Caki2 (cell line): Measurements from ENCODE around the gene CCDC33. TPM values are rescaled to one million over a fixed set of nuclear protein-coding genes. Genes with fewer than 3 reads are reported as not detected.
A peak's percentile ranks its signal among the peaks of the same experiment; 100 is the strongest.

Source experiments
- DNase-seq: peaks from one replicate; pipeline ENCODE4 v3.0.0-alpha.2; 2015; ENCODE audit warnings: low read depth
- in situ Hi-C: cut with HindIII; loops from 2 replicates; pipeline ENCODE4 v1.10.0; 2016; ENCODE audit warnings: low sequenced_read_pairs, low pct_unique_long_range_greater_than_20kb, mixed read lengths
- total RNA-seq: library from RNA; depleted of rRNA; stranded (reverse); fragments of >200 nt; shearing (Covaris generic); gene quantifications from 2 replicates; pipeline ENCODE4 v1.2.3, GENCODE V29; 2014; ENCODE audit warnings: low replicate concordance

CCDC33 gene
- total RNA-seq, 1 experiment from 2014 or later: 0.84 TPM

DNA sequence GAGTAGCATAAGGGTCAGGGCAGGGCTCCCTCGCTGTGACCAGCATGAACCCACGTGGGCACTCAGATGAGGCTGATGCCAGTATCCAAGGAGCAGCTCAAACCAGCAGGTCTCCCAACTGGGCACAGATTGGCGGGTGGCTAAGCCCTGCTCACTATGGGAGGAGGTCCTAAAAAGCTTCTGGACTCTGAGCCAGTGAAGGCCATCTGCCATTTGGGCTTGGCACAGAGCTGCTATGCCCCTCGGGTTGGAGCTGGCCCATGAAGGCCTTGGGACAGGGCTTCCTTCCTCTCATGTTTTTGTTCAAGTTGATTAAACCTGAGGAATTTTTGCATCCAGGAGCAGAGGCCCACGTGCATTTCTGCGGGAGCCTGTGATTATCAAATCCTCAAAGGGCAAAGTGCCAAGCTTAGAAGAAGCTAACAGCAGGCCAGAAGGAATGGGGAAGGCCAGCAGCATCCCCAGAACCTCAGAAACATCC is 29.3 kb upstream of the CCDC33 start:
- peak; percentile 94 for DNase-seq
- in situ Hi-C loops: no loop called here

GRCh38 chr15:74207652-74208440 is 28.3 kb upstream of the CCDC33 start:
- in situ Hi-C loops: no loop called here
- DNase-seq: no peak

- in situ Hi-C loops: no loop called here
- no peak for DNase-seq
Measured at GRCh38 chr15:74208496-74208895, 27.6 kb upstream of the CCDC33 start.

DNA sequence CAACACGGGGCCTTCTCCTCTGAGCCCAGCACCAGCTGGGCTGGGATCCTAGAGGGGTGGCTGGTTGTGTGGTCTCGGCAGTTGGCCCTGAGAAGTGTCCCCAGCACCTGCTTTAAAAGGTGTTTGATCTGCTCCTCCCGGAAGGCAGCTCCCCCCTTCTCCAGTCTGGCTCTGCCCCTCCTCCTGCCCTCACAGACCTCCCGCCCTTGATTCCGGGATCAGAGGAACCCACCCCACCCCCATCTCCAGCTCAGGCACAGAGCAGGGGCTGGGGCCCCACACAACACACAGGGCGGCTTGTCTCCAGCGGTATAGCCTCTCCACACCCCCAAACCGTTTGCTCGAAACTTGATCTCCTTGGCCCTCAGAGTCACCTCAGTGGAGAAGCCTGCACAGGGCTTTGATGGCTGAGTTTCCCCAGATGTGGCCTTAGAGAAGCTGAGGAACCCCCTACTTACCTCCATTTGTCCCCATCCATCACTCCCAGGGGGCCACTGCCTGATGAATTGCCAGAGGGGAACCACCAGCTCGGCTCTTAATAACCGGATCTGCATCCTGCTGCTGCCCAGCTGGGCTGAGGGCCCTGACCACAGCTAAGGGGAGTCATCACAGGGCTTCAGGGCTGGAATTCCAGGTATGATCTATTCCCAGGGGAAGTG is 27.1 kb upstream of the CCDC33 start:
- peak; percentile 45 for DNase-seq
- in situ Hi-C loops: no loop called here

DNA sequence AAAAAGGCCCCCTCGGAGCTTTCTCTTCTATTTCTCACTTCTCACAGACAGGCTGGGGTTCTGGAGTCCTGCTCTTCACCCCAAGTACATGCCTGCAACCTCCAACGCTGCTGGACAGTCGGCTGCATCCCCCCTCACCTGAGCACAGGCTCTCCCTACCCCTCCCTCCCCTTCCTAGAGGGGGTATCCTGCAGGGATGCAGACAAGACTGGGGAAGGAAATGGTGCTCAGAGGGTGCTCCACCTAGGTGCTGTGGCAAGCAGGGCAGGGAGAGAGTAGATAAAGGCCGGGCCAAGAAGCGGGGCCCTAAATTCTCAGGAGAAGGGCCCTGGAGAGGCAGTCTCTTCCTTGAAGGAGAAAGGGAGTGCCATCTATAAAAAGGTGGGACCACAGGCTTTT is 26.6 kb upstream of the CCDC33 start:
- no peak for DNase-seq
- in situ Hi-C loops: no loop called here

GRCh38 chr15:74209997-74210671 is 26.0 kb upstream of the CCDC33 start:
- DNase-seq: peak; percentile 85
- in situ Hi-C loops: no loop called here

- DNase-seq: no peak
- in situ Hi-C loops: no loop called here
Measured at GRCh38 chr15:74210729-74211128, 25.4 kb upstream of the CCDC33 start.

- DNase-seq: no peak
- in situ Hi-C loops: no loop called here
Measured at GRCh38 chr15:74211656-74212055, 24.5 kb upstream of the CCDC33 start.

- no peak for DNase-seq
- in situ Hi-C loops: no loop called here
Measured at GRCh38 chr15:74212494-74212893, 23.6 kb upstream of the CCDC33 start.

DNA sequence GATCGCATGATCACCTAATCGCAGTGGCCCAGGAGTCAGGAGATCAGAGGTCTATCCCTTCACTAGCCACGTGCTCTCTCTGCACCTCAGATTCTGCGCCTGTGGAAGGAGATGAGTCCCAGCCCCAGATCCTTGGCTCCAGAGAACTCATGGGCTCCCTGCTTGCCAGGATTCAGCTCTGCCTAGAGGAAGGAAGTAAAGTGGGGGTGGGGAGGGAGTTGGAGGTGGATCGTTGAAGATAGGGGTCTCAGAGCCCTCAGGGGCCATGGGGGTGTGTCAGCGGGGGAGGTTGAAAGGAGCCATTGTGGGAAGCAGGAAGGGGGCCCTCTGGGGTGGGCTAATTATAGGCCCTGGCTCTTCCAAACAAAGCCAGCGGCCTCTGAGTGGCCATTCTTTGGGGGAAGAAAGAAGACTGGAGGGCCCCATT is 22.3 kb upstream of the CCDC33 start:
- no peak for DNase-seq
- in situ Hi-C loops: no loop called here

DNA sequence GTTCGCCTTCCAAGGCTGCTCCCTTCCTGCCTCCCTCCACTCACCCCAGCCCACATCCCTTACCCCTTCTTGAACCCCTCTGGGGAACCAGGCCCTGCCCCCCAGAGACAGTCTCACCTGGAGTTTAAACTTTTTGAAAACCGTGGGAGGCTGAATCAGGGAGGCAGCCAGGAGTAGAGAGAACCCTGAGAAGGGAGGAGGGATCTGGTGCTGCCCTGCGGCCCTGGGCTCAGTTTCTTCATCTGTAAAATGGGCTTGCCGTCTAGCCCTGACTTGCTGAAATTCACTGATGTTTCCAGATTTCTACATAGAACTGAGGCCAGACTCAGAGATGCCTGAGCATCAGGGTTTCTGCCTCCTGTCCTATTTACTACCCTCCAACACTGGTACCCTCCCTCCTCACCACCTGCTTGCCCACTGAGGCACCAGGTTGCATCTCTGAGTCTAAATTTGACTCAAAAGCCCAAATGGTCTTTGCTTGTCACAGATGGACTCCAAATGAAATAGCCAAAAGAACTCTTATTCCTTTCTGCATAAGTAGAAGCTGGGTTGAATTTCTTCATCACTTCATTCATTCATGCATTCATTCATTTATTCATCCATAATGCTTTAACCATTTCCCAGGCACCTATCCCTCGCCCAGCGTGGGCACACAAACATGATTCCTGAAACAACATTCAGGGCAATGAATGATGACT is 21.7 kb upstream of the CCDC33 start:
- no peak for DNase-seq
- in situ Hi-C loops: no loop called here

GRCh38 chr15:74215958-74216357 is 20.2 kb upstream of the CCDC33 start:
- in situ Hi-C loops: no loop called here
- DNase-seq: no peak

- DNase-seq: no peak
- in situ Hi-C loops: no loop called here
Measured at GRCh38 chr15:74216949-74217348, 19.2 kb upstream of the CCDC33 start.

DNA sequence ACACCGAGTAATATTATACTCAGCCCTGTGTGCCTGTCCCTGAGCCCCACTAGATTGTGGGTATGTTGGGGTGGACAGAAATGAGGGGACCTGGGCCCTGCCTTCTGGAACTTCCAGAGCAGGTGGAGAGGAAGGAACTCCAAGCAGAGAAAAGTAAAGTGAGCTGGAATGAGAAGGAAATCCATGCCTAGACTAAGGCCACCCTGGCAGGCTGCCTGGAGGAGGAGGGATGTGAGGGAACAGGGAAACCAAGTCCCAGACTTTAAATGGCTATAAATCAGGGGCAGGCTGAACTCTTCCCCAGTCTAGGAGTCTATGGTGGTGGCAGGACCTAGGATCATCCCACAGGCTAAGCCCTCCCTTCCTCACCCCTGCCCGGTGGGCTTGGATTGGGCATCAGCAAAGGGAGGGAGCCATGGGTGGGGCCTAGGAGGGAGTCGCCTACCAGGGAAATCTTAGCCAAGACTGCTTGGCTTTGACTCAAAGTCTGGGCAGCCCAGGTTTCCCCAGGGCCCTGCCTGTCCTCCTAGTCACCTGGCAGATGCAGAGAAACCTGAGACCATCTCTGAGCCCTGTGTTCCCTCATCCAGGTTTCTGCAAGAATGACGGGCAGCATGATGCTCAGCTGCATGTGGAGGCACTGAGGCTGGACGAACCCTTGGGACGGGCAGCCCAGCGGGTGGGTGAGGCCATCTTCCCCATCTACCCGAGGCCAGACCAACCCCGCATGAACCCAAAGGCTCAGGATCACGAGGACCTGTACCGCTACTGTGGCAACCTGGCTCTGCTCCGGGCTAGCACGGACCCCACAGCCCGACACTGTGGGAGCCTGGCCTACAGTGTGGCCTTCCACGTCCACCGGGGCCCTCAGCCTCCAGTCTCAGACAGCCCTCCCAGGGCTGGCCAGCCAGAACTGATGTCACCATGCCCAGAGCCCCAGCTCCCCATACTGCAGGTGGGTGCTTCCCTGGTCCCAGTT is 17.9 kb upstream of the CCDC33 start:
- DNase-seq: no peak
- in situ Hi-C loops: no loop called here

- no peak for DNase-seq
- in situ Hi-C loops: no loop called here
Measured at GRCh38 chr15:74220475-74221248, 15.5 kb upstream of the CCDC33 start.

DNA sequence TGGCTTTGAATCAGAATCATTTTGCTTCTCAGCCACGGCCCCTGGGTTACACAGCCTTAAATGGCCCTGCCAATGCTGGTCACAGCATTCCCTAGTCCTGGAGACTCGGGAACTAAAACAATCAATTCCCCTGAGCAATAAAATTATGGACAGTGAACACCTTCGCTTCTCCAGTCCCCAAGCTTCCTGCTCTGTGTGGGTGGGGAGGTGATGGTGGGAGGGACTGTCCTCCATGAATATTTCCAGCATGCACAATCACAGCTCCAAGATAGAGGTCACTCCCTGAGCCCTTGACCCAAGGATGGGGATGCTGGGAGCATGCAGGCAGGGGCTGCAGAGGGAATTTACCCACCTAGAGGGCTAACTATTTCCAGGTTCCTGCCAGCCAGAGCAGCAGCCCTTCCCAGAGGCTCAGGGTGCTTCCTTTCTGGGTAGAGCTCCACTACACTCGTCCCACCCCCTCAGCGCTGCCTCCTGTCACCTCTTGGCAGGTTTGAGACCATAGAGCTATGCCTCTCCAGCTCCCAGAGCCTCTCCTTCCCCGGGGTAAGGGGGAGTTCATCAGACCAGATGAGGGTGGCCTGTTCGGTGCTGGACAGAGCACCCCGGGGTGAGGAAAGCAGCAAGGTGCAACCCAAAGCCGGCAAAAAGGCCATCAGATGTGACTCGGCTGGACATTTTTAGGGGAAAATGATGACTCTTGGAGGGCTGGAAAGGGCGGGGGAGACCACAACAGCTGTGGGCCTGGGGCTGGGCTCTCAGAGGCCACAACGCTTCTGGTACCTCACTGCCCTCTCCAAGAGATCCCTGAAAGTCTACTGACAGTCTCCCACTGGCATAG is 14.5 kb upstream of the CCDC33 start:
- no peak for DNase-seq
- in situ Hi-C loops: no loop called here
